NCI-H187 (cell line): ENCODE data around the gene FERMT1.
"Not testable (repeated sequence)": the region's sequence is repeated elsewhere in the genome, so short reads cannot be mapped to it uniquely, and the experiment has no call there.

Experiments used
- DNase-seq, 2 experiments: peaks; one replicate each; lab custom pipeline; 2025; lab: John Stamatoyannopoulos, UW

FERMT1 gene

DNA sequence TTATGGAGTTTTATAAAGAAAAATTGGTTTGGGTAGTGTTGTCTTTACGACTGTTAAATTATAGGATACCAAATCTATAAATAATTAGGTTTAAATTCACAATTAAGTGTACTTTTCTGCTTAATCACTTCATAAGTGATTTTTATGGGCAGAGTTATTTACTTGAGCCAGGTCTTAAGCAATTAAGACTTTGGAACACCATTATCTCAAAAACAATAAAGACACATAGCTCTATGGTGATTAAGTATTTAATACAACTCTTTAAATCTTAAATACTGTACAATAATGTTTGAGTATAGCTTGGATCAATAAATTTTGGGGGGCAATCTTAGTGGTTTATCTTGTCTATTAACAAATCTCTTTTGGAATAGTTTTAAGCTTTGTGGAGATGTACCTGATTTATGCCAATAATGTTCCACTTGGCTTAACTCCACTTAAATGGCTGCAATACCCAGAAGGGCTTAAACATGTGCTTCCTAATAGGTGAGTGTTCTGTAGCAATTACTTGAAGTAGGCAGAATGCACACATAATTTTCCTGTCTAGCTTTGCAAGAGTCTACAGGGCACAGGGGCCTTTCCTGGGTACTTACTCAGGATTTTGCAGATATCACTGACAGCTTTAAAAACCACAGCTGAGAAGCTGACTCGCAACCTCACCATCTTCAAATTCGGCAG is 7.5 kb downstream of the FERMT1 start:
- no peak for DNase-seq

GRCh38 chr20:6114696-6115095 is 8.1 kb downstream of the FERMT1 start:
- DNase-seq: no peak

DNA sequence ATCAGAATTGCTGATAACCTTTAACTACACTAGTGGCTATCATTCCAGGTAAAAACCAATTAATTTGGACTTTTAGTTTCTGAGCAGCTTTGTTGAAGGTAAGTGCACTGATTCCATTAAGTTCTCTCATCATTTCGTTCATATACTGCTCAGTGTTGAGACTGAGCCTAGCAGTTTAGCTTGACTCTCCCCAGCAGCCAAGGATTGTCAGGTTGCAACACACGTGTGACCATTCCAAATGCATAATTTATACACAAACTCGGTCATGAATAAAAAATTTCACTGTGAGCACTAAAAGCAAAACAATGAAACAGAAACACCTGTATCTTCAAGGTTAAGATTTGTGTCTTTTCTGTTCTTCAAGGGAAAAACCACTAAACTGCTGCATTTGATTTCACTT is 8.9 kb downstream of the FERMT1 start:
- no peak for DNase-seq

- not testable (repeated sequence) for DNase-seq
These were observed 9.9 kb downstream of the FERMT1 start for GRCh38 chr20:6112965-6113364.

DNA sequence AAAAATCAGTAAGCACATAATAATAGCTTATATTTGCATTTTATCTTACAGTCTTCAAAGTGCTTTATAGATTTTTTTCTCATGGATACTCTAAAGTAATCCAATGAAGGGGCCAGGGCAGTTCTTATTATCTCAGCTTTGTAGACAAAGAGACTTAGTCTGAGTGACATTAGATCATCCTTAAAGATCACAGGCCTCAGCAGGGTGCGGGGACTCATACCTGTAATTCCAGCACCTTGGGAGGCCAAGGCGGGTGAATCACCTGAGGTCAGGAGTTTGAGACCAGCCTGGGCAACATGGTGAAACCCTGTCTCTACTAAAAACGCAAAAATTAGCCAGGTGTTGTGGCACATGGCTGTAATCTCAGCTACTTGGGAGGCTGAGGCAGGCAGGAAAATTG is 14.5 kb downstream of the FERMT1 start:
- no peak for DNase-seq

DNA sequence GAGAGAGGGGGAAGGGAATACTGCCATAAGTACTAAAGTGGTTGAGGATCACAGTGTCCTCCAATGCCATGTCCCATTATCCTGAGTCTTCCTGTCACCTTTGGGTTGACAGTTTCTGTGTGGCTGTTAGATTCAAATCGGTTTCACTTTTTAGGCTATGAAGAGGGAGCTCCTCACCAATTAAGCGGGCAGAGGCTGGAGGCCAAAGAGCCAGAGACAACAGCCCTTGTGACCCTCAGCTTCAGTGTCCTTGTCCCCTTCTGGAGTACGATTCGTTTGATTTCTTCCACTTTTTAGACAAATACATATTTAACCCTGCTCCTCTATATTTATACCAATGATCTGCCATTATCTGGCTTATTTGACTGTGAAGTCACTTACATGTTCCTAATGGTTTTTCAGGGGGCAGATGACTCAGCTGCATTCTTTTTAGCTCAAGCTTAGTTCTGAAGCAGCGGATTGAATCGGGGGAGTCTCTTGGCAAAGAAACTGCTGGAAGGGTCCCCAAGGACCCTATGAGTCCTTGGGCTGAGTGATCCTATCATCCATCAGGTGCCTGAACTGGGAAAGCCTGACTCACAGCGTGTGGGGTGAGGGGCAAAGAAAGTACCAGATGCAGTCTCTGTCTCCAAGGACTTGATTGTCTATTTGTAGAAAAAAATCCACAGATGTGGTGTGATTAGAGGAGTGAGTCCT is 18.2 kb downstream of the FERMT1 start:
- no peak for DNase-seq

DNA sequence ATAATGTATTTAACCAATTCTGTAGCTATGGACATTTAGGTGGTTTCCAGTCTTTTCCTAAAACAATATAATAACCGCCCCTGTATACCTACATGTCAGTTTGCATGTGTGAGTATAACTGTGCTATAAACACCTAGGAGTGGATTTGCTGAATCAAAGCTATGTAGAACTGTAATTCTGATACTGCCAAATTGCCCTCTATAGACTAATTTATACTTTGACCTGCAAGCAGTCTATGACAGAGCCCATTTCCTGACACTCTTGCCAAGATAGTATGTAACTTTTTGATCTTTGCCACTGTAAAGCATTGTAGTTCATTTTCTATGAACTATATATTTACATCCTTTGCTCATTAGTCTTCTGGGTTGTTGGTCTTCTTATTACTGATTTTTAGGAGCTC is 19.5 kb downstream of the FERMT1 start:
- DNase-seq: no peak

- DNase-seq: no peak
These were observed 21.5 kb downstream of the FERMT1 start for GRCh38 chr20:6101346-6101745.

DNA sequence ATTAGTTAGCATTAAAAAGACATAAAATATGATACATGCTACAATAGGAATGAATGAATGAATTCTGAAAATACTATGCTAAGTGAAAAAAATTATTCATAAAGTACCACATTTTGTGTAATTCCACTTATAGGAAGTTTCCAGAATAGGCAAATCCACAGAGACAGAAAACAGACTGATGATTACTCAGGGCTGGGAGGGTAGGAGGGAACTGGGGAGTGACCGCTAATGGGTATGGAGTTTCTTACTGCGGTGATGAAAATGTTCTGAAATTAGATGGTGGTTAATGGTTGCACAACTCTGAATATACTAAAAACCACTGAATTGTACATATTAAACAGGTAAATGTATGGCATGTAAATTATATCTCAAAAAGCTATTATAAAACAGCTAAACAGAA is 22.6 kb downstream of the FERMT1 start:
- DNase-seq: no peak

- DNase-seq: no peak
These were observed 23.0 kb downstream of the FERMT1 start for GRCh38 chr20:6099819-6100218.

DNA sequence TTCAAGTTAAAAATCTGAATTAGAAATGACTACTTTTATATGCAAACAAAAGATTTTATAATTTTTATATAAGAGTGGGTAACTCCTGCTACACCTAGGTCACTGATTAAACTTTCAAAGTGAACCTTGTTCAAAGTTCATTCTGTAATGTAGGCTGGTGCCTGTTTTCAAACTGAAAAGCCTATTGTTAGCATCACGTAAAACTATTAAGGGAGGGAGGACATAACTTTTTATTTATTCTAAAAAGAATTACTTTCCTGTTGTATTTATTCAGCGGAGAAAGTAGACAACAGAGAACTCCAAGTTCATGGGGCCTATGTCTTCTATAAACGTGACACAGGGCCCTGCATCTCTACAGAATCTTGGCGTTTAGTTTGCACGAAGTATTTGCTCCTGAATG is 27.4 kb downstream of the FERMT1 start:
- DNase-seq: no peak

GRCh38 chr20:6094565-6094964 is 28.3 kb downstream of the FERMT1 start:
- DNase-seq: no peak

DNA sequence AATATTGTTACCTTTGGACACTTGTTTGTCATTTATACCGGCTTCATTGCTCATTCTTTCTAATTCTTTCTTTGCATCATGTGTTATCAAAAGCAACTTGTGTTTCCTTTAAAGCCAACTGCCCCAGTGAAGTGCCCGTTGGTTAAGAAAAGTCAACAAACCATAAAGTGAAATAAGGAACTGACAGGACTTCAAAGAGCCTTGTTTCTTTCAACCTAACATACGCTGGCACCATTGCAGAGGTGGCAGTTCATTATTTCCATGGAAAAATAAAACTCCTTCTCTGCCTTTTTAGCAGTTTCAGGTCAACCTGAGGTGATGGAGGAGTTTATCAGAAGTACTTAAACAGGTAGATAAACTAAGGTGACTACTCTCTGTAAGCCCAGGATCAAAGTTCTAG is 28.8 kb downstream of the FERMT1 start:
- DNase-seq: no peak

DNA sequence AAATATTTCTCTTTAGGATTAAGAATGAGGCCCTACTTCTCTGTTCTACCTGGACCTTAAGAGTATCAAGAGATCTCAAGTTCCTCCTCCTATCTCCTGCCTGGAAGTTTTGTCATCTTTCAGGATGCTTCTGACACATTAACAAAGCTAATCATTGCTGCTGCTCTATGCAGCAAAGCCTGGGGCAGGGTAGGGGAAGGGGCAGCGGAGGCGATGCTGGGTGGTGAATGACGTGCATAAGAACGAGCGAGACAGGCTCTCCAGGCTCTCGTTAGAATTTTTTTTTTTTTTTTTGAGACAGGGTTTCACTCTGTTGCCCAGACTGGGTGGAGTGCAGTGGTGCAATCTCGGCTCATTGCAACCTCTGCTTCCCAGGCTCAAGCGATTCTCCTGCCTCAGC is 31.2 kb downstream of the FERMT1 start:
- DNase-seq: no peak

DNA sequence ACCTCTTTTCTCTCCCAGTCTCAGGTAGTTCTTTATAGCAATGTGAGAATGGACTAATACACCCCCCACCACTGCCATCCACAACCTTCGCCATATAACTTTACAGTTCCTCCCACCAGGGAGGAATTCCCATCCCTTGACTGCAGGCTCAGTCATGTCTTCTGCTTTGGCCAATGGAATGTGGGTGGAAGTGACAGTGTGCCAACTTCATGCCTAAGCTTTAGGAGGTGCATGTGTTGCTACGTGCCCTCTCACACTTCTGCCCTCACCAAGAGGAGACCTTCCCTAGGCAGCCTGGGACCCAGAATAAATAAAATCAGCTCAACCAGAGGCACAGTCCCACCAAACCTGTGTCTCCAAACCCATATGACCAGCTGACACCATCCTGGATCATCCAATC is 36.0 kb downstream of the FERMT1 start:
- no peak for DNase-seq

- DNase-seq: no peak
These were observed 38.9 kb downstream of the FERMT1 start for GRCh38 chr20:6083926-6084325.

- DNase-seq: no peak
These were observed 41.6 kb downstream of the FERMT1 start for GRCh38 chr20:6081236-6081635.

DNA sequence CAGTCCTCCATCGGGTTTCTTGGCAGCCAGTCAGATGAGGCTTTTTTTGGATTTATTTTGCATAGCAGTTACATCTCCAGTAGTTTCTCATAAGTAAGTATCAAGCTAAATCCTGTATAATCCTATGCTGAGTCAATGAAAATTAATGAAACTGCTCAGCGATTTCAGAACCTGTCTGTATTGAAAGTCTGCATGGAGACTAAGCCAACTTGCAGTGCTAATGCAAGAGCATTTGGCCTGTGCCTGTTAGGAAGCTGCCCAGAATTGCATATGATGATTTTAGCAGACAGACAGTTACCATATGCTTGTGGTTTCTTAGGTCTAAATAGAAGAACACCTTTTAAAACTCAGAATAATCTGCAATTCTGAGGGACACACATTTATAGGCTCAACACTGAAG is 43.8 kb downstream of the FERMT1 start:
- DNase-seq: no peak

DNA sequence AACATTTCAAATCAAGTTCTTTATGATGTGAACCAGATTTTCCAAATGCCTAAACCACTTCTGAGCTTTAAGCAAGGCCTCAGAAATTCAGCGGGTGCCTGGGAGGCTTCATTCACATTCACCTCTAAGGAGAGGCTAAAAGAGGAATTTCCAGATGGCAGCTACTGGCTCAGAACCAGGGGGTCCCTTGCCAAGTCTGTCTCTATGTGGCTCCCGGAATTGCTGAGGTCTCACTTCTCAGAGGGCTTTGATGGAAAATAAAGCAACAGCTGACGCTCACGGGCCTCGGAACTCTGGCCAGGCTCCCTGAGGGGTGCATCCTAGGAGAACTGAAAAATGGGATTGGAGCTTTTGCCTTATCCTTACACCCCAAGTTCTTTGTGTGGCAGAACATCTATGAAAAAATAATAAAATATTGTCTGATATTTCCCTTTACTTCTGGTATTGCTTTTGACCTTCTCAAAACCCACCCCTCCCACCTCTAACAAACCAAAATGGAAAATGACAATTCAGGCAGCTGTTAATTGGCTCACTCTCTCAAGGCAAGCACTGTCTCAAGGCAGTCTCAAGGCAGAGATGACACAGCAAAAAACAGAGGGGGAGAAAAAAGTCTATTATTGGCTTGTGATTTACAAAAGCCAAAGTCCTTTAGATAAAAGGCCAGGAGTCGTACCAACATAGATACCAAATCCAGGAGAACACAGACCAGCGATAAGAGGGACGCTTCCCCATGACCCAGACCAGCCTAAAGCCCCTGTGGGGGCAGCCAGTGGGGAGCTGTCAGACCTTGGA is 47.2 kb downstream of the FERMT1 start:
- no peak for DNase-seq

DNA sequence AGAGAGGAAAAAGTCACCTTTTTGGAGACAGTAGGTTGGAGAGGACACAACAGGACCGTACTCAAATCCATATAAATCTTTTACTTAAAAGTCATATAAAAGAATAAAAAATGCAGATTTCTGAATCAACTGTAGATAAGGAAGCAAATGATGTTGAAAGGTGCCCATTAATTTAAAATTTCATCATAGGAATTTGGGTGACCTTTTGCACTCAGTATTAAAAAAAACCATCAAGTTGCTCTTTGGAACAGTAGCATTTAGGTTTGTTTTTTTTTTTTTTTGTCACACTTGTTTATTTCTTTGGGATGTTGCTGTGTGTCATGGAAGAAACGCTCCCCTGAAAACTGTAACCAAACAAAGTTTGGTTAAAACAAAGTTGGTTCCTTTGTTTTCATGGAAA is 48.0 kb downstream of the FERMT1 start:
- no peak for DNase-seq

DNA sequence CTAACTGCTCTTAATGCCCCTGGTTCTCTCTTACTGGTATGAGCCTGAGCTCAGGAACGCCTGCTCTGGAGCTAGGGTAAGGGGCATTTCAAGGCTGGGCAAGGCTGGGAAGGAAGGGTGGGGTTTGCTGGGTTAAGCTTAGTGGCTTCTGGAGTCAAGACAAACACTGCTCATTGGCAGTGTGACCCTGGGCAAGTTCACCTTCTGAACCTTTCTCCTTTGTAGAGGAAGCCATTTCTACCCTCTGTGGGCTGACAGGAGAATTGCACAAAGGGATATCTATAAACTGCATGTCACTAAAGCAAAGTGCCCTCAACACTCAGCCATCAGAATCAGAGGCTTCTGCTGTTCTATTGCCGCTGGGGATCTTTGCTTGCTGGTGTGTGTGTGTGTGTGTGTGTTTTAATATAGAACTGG is 48.7 kb downstream of the FERMT1 start:
- DNase-seq: no peak

- no peak for DNase-seq
These were observed 51.8 kb downstream of the FERMT1 start for GRCh38 chr20:6070829-6071695.
